HepG2 (cell line): ENCODE measurements around the gene ARHGAP15. TPM values are rescaled to one million over a fixed set of nuclear protein-coding genes. Genes with fewer than 3 reads are reported as not detected.

Experiments used
- ATAC-seq: fragments of 200-7000 bp; cut with Tn5 transposase; 3 replicates; pipeline ENCODE4 v1.9.1; 2020; ENCODE audit warnings: mild to moderate bottlenecking, moderate library complexity
- BruUV-seq: library from RNA; stranded (reverse); fragments of 400-500 nt; replicated peaks from 2 replicates; lab custom pipeline; 2021; lab: Mats Ljungman, UMichigan
- CTCF ChIA-PET: fragments of 300-600 bp; formaldehyde crosslinking; extraction: SDS; loops from one replicate; lab custom pipeline; 2021; ENCODE audit warnings: low total read pairs, inconsistent platforms, low intra/inter-chr PET ratio; lab: Yijun Ruan, JAX
- POLR2A ChIA-PET: fragments of 350-600 bp; sonication (Branson Sonifier 250); formaldehyde crosslinking; loops from one replicate; lab custom pipeline; 2020; ENCODE audit warnings: antibody characterized with exemption, inconsistent platforms; lab: Yijun Ruan, JAX
- DNase-seq: peaks from one replicate; pipeline ENCODE4 v3.0.0-alpha.2; 2015; ENCODE audit warnings: low spot score
- FAIRE-seq: peaks from 3 replicates; lab custom pipeline; 2011; peaks lifted over from hg19 to GRCh38; lab: Jason Lieb, UNC
- H2AFZ ChIP-seq: one replicate; pipeline ENCODE4 v1.6.1; 2011; ENCODE audit warnings: low read length, inconsistent platforms
- H3K27ac ChIP-seq: fragments of 300-600 bp; 3 replicates; pipeline ENCODE4 v1.8.0; 2011; ENCODE audit warnings: mixed run types, mild to moderate bottlenecking, mixed read lengths, low read length, inconsistent platforms; ENCODE audit not compliant: insufficient read depth; ENCODE audit errors: extremely low read length
- H3K27me3 ChIP-seq, 2 experiments: fragments of 200-600 bp in 1 of 2; 2 replicates in 1 of 2; 3 replicates in 1 of 2; pipeline versions ENCODE4 v1.6.0 to v1.8.0; 2011; ENCODE audit warnings: low read length in 2 of 2, mild to moderate bottlenecking in 2 of 2, moderate library complexity in 2 of 2, inconsistent platforms in 1 of 2; ENCODE audit not compliant: insufficient read depth in 2 of 2, control insufficient read depth in 1 of 2
- H3K36me3 ChIP-seq, 2 experiments: fragments of 200-600 bp in 1 of 2; replicated peaks in 1 of 2; 2 replicates in 1 of 2; 3 replicates in 1 of 2; pipeline versions ENCODE4 v1.5.1 to v1.8.0; 2011; ENCODE audit warnings: low read length in 2 of 2, inconsistent platforms in 1 of 2; ENCODE audit not compliant: insufficient read depth in 2 of 2, control insufficient read depth in 1 of 2
- H3K4me1 ChIP-seq: 2 replicates; pipeline ENCODE4 v1.5.1; 2012; ENCODE audit warnings: low read length, inconsistent platforms; ENCODE audit not compliant: insufficient read depth
- H3K4me2 ChIP-seq: 2 replicates; pipeline ENCODE4 v1.6.0; 2011; ENCODE audit warnings: low read depth, low read length, inconsistent platforms
- H3K4me3 ChIP-seq, 3 experiments: fragments of 200-600 bp in 1 of 3; sonication (generic), shearing (Covaris generic) in 1 of 3; replicated peaks in 1 of 3; 2 replicates each; pipeline ENCODE4 v1.5.1; 2011 to 2016; ENCODE audit warnings: low read length in 3 of 3, inconsistent platforms in 2 of 3, low read depth in 2 of 3, mild to moderate bottlenecking in 2 of 3, control low read depth in 1 of 3, mixed read lengths in 1 of 3; ENCODE audit not compliant: insufficient read depth in 1 of 3
- H3K79me2 ChIP-seq: one replicate; pipeline ENCODE4 v1.6.1; 2011; ENCODE audit warnings: low read length, inconsistent platforms; ENCODE audit not compliant: insufficient read depth
- H3K9ac ChIP-seq: 2 replicates; pipeline ENCODE4 v1.6.0; 2011; ENCODE audit warnings: mild to moderate bottlenecking, low read depth, low read length, inconsistent platforms; ENCODE audit not compliant: insufficient read depth
- H3K9me3 ChIP-seq: 2 replicates; pipeline ENCODE4 v1.5.1; 2012; ENCODE audit warnings: mild to moderate bottlenecking, low read length
- H4K20me1 ChIP-seq: 2 replicates; pipeline ENCODE4 v1.6.0; 2011; ENCODE audit warnings: inconsistent platforms, mild to moderate bottlenecking, low read length, moderate library complexity; ENCODE audit not compliant: insufficient read depth
- HDAC6 ChIP-seq: fragments of 200-600 bp; sonication (generic); IDR thresholded peaks from 2 replicates; pipeline ENCODE4 v1.7.0; 2017; ENCODE audit warnings: mild to moderate bottlenecking, antibody characterized with exemption, low read length, low read depth
- HNRNPK ChIP-seq: fragments of 200-400 bp; formaldehyde crosslinking; IDR thresholded peaks from 2 replicates; pipeline ENCODE4 v1.6.1; 2018; ENCODE audit warnings: low read length, low read depth, moderate library complexity, mild to moderate bottlenecking; ENCODE audit not compliant: poor library complexity, severe bottlenecking
- JARID2 ChIP-seq: sonication (generic); formaldehyde crosslinking; IDR thresholded peaks from 2 replicates; pipeline ENCODE4 v1.8.1; 2023; ENCODE audit warnings: missing genetic modification reagents, inconsistent platforms; ENCODE audit not compliant: insufficient replicate concordance
- JUND ChIP-seq: sonication (generic); formaldehyde crosslinking; IDR thresholded peaks from 2 replicates; pipeline ENCODE4 v1.8.0; 2022; ENCODE audit warnings: mild to moderate bottlenecking, missing genetic modification reagents
- MAFF ChIP-seq: IDR thresholded peaks from 2 replicates; pipeline ENCODE4 v1.6.1; 2011; ENCODE audit warnings: low read depth, low read length, improper control_type of control experiment
- NFKB2 ChIP-seq: sonication (generic); formaldehyde crosslinking; IDR thresholded peaks from 2 replicates; pipeline ENCODE4 v1.4.0; 2020; ENCODE audit warnings: missing genetic modification reagents, borderline replicate concordance
- NR3C1 ChIP-seq: sonication (generic); formaldehyde crosslinking; IDR thresholded peaks from 2 replicates; pipeline ENCODE4 v1.4.0; 2020; ENCODE audit warnings: missing genetic modification reagents
- PPARG ChIP-seq: conservative IDR thresholded peaks from 2 replicates; pipeline ENCODE4 v1.6.1; 2016; ENCODE audit warnings: missing biosample characterization, missing genetic modification reagents
- RFX1 ChIP-seq: fragments of 450-650 bp; IDR thresholded peaks from 2 replicates; pipeline ENCODE4 v1.6.1; 2017
- SAFB2 ChIP-seq: sonication (generic); formaldehyde crosslinking; IDR thresholded peaks from 2 replicates; pipeline ENCODE4 v1.5.1; 2020; ENCODE audit warnings: missing genetic modification reagents, low read depth, mild to moderate bottlenecking, borderline replicate concordance
- SMARCC2 ChIP-seq: fragments of 450-650 bp; IDR thresholded peaks from 2 replicates; pipeline ENCODE4 v1.6.1; 2017; ENCODE audit warnings: antibody characterized with exemption, mild to moderate bottlenecking
- SMYD3 ChIP-seq: sonication (generic); formaldehyde crosslinking; IDR thresholded peaks from 2 replicates; pipeline ENCODE4 v1.8.1; 2023; ENCODE audit warnings: mild to moderate bottlenecking, missing genetic modification reagents
- SOX6 ChIP-seq, 2 experiments: fragments of 450-650 bp in 1 of 2; sonication (generic) in 1 of 2; formaldehyde crosslinking in 1 of 2; IDR thresholded peaks; 2 replicates each; pipeline versions ENCODE4 v1.4.0 to v1.6.1; 2017 to 2020; ENCODE audit warnings: antibody characterized with exemption in 1 of 2, mild to moderate bottlenecking in 1 of 2, missing genetic modification reagents in 1 of 2
- ZBTB34 ChIP-seq: sonication (generic); formaldehyde crosslinking; IDR thresholded peaks from 2 replicates; pipeline ENCODE4 v1.8.0; 2022; ENCODE audit warnings: mild to moderate bottlenecking, missing genetic modification reagents
- ZBTB7A ChIP-seq: sonication (generic); formaldehyde crosslinking; IDR thresholded peaks from 2 replicates; pipeline ENCODE4 v1.8.0; 2022; ENCODE audit warnings: mild to moderate bottlenecking, missing genetic modification reagents
- ZNF225 ChIP-seq: sonication (generic); formaldehyde crosslinking; IDR thresholded peaks from 2 replicates; pipeline ENCODE4 v1.4.0; 2020; ENCODE audit warnings: mild to moderate bottlenecking, missing genetic modification reagents
- ZNF350 ChIP-seq: sonication (generic); formaldehyde crosslinking; IDR thresholded peaks from 2 replicates; pipeline ENCODE4 v1.4.0; 2020; ENCODE audit warnings: mild to moderate bottlenecking, low read depth, missing genetic modification reagents, borderline replicate concordance
- in situ Hi-C: cut with HindIII; loops from 2 replicates; pipeline ENCODE4 v1.10.0; 2017; ENCODE audit warnings: low pct_unique_long_range_greater_than_20kb; ENCODE audit not compliant: extremely low pct_ligation_motif_present
- intact Hi-C: fragments of 100-400 bp; cut with micrococcal nuclease; formaldehyde crosslinking; loops from one replicate; pipeline ENCODE4 v1.10.0; 2022; ENCODE audit not compliant: unreplicated experiment
- polyA plus RNA-seq, 8 experiments: library from polyadenylated mRNA; depleted of rRNA in 3 of 8; stranded (reverse) in 7 of 8; unstranded in 1 of 8; fragments of >200 nt; fragmentation: Illumina TruSeq in 4 of 8; extraction: Trizol in 4 of 8; gene quantifications; 2 replicates each; pipeline versions ENCODE4 v1.2.1 to v1.2.3, GENCODE V29; 2011 to 2016; ENCODE audit warnings: low read depth in 4 of 8, missing spikeins in 1 of 8, mixed read lengths in 1 of 8; ENCODE audit not compliant: insufficient read depth in 1 of 8
- total RNA-seq, 5 experiments: library from RNA; depleted of rRNA; stranded (reverse); fragments of >200 nt; fragmentation: Illumina TruSeq; extraction: Trizol; gene quantifications; 2 replicates each; pipeline ENCODE4 v1.2.3, GENCODE V29; 2016; ENCODE audit warnings: low read depth in 1 of 5
- TF ChIP-seq, protein P1 (sequence below): sonication (generic); formaldehyde crosslinking; IDR thresholded peaks from 2 replicates; pipeline ENCODE4 v1.8.1; 2023; ENCODE audit warnings: mild to moderate bottlenecking, missing genetic modification reagents
- TF ChIP-seq, protein P2 (sequence below): sonication (generic); formaldehyde crosslinking; IDR thresholded peaks from 2 replicates; pipeline ENCODE4 v1.8.1; 2023; ENCODE audit warnings: mild to moderate bottlenecking, moderate library complexity, missing genetic modification reagents
- TF ChIP-seq, protein P3 (sequence below): sonication (generic); formaldehyde crosslinking; IDR thresholded peaks from 2 replicates; pipeline ENCODE4 v1.4.0; 2020; ENCODE audit warnings: mild to moderate bottlenecking, missing genetic modification reagents

ARHGAP15 gene
- total and polyA plus RNA-seq, 2 of the 13 experiments (the other 11 are each of a cell fraction or from before 2014, with no cell fraction given) = 0.04 TPM; not detected in 1

- in situ Hi-C loops (no loop called here), intact Hi-C loops (no loop called here)
- no peaks in the 10 kb centered on the region for H3K79me2 ChIP-seq
- no peak overlapping the region for H3K4me3 ChIP-seq
- H3K4me2 ChIP-seq = no peak overlapping the region
- H3K9me3 ChIP-seq = no peaks in the 10 kb centered on the region
- H3K36me3 ChIP-seq = no peaks in the 10 kb centered on the region
- POLR2A ChIA-PET = no interaction called here
- DNase-seq (no peak), FAIRE-seq (no peak), ATAC-seq (no peak)
- TF ChIP-seq HDAC6 (no peak), RFX1 (no peak), SAFB2 (CRISPR knock-in tag) (no peak), SMARCC2 (no peak), ZNF350 (CRISPR knock-in tag) (no peak), NR3C1 (CRISPR knock-in tag) (no peak), ZNF225 (CRISPR knock-in tag) (no peak), NFKB2 (CRISPR knock-in tag) (no peak), JARID2 (CRISPR knock-in tag) (no peak), ZBTB34 (CRISPR knock-in tag) (no peak), ZBTB7A (CRISPR knock-in tag) (no peak), SMYD3 (CRISPR knock-in tag) (no peak), MAFF (no peak), HNRNPK (no peak), SOX6 (IDR thresholded peaks at IDR 0.05) (no peak), SOX6 (CRISPR knock-in tag; IDR thresholded peaks at IDR 0.05) (no peak), PPARG (no peak), JUND (CRISPR knock-in tag) (no peak)
- TF ChIP-seq, protein P1, sequence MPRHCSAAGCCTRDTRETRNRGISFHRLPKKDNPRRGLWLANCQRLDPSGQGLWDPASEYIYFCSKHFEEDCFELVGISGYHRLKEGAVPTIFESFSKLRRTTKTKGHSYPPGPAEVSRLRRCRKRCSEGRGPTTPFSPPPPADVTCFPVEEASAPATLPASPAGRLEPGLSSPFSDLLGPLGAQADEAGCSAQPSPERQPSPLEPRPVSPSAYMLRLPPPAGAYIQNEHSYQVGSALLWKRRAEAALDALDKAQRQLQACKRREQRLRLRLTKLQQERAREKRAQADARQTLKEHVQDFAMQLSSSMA (CRISPR knock-in tag) = no peak
- TF ChIP-seq, protein P2, sequence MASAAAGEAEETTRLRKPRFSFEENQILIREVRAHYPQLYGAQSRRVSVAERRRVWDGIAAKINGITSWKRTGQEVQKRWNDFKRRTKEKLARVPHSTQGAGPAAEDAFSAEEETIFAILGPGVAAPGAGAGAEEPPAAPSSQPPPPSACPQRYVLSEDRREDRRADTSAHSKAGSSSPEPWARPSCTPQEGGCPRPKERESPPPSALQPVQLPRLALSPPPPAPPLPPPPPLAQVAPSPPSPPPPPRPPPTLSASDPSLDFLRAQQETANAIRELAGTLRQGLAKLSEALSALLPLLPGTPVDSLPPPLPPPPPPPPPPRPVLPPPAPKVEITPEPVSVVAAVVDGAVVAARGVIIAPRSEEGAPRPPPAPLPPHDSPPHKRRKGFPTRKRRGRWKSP (CRISPR knock-in tag) = no peak
- TF ChIP-seq, protein P3, sequence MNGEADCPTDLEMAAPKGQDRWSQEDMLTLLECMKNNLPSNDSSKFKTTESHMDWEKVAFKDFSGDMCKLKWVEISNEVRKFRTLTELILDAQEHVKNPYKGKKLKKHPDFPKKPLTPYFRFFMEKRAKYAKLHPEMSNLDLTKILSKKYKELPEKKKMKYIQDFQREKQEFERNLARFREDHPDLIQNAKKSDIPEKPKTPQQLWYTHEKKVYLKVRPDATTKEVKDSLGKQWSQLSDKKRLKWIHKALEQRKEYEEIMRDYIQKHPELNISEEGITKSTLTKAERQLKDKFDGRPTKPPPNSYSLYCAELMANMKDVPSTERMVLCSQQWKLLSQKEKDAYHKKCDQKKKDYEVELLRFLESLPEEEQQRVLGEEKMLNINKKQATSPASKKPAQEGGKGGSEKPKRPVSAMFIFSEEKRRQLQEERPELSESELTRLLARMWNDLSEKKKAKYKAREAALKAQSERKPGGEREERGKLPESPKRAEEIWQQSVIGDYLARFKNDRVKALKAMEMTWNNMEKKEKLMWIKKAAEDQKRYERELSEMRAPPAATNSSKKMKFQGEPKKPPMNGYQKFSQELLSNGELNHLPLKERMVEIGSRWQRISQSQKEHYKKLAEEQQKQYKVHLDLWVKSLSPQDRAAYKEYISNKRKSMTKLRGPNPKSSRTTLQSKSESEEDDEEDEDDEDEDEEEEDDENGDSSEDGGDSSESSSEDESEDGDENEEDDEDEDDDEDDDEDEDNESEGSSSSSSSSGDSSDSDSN (CRISPR knock-in tag) = no peak
- no TSS peak for BruUV-seq
- no peak overlapping the region for H3K27ac ChIP-seq
- H3K4me1 ChIP-seq = no peaks in the 10 kb centered on the region
- CTCF ChIA-PET = no interaction called here
- H4K20me1 ChIP-seq = no peaks in the 10 kb centered on the region
- H2AFZ ChIP-seq = no peak overlapping the region
- no peak overlapping the region for H3K9ac ChIP-seq
- H3K27me3 ChIP-seq = no peaks in the 10 kb centered on the region
Observed at GRCh38 chr2:143155661-143156060, 26.4 kb downstream of the ARHGAP15 start.
